HG03175 (cell line): Measurements from ENCODE around the gene NR1H3.
"Not testable (repeated sequence)": the region's sequence is repeated elsewhere in the genome, so short reads cannot be mapped to it uniquely, and the experiment has no call there.

ENCODE experiments used
- ATAC-seq: cut with Tn5 transposase; IDR thresholded peaks from one replicate; pipeline ENCODE4 v1.9.1; 2021; ENCODE audit warnings: mild to moderate bottlenecking, moderate library complexity; ENCODE audit not compliant: unreplicated experiment

Gene NR1H3

GRCh38 chr11:47257517-47258316, at the start of gene NR1H3:
Gene NR1H3, plus strand, starts transcription at chr11:47257996. Its CDS starts 1,221 bp downstream, at chr11:47259217.
- no peak for ATAC-seq

GRCh38 chr11:47208008-47208552, 49.7 kb upstream of the NR1H3 start:
- not testable (repeated sequence) for ATAC-seq

GRCh38 chr11:47208628-47209027, 49.2 kb upstream of the NR1H3 start:
- no peak for ATAC-seq

- no peak for ATAC-seq
Measured at GRCh38 chr11:47212938-47213337, 44.9 kb upstream of the NR1H3 start.

GRCh38 chr11:47213950-47214565, 43.7 kb upstream of the NR1H3 start:
- peak; percentile 70 for ATAC-seq

- ATAC-seq, result no peak
Measured at GRCh38 chr11:47215366-47215910, 42.4 kb upstream of the NR1H3 start.

GRCh38 chr11:47216121-47216798, 41.5 kb upstream of the NR1H3 start:
- no peak for ATAC-seq

- no peak for ATAC-seq
Measured at GRCh38 chr11:47220401-47220821, 37.4 kb upstream of the NR1H3 start.

- no peak for ATAC-seq
Measured at GRCh38 chr11:47222696-47223095, 35.1 kb upstream of the NR1H3 start.

- peak; percentile 82 for ATAC-seq
Measured at GRCh38 chr11:47225552-47226400, 32.0 kb upstream of the NR1H3 start.

GRCh38 chr11:47229161-47229560, 28.6 kb upstream of the NR1H3 start:
- no peak for ATAC-seq

GRCh38 chr11:47233051-47233450, 24.7 kb upstream of the NR1H3 start:
- no peak for ATAC-seq

GRCh38 chr11:47233989-47234668, 23.7 kb upstream of the NR1H3 start:
- no peak for ATAC-seq

- no peak for ATAC-seq
Measured at GRCh38 chr11:47234669-47235100, 23.1 kb upstream of the NR1H3 start.

- ATAC-seq, result no peak
Measured at GRCh38 chr11:47235163-47235562, 22.6 kb upstream of the NR1H3 start.

GRCh38 chr11:47236482-47236881, 21.3 kb upstream of the NR1H3 start:
- no peak for ATAC-seq

- no peak for ATAC-seq
Measured at GRCh38 chr11:47239852-47240251, 17.9 kb upstream of the NR1H3 start.

GRCh38 chr11:47241841-47242301, 15.9 kb upstream of the NR1H3 start:
- ATAC-seq, result no peak

- no peak for ATAC-seq
Measured at GRCh38 chr11:47242596-47243192, 15.1 kb upstream of the NR1H3 start.
